GM19397 (cell line): Measurements from ENCODE around the gene ST3GAL3.
"Not testable (repeated sequence)": the region's sequence is repeated elsewhere in the genome, so short reads cannot be mapped to it uniquely, and the experiment has no call there.

Source experiments
- ATAC-seq: cut with Tn5 transposase; IDR thresholded peaks from one replicate; pipeline ENCODE4 v1.9.1; 2021; ENCODE audit warnings: mild to moderate bottlenecking, moderate library complexity; ENCODE audit not compliant: unreplicated experiment

Gene ST3GAL3

GRCh38 chr1:43817304-43817939 is 110.1 kb downstream of the ST3GAL3 start:
- ATAC-seq, result no peak

- ATAC-seq, result no peak
These were observed 111.4 kb downstream of the ST3GAL3 start for GRCh38 chr1:43818691-43819090.

- ATAC-seq, result no peak
These were observed 112.0 kb downstream of the ST3GAL3 start for GRCh38 chr1:43819357-43819756.

GRCh38 chr1:43821471-43821870 is 114.1 kb downstream of the ST3GAL3 start:
- no peak for ATAC-seq

GRCh38 chr1:43822040-43822690 is 114.8 kb downstream of the ST3GAL3 start:
- no peak for ATAC-seq

- no peak for ATAC-seq
These were observed 117.5 kb downstream of the ST3GAL3 start for GRCh38 chr1:43824795-43825194.

- no peak for ATAC-seq
These were observed 121.2 kb downstream of the ST3GAL3 start for GRCh38 chr1:43828574-43828973.

GRCh38 chr1:43830802-43831201 is 123.5 kb downstream of the ST3GAL3 start:
- no peak for ATAC-seq

- no peak for ATAC-seq
These were observed 124.5 kb downstream of the ST3GAL3 start for GRCh38 chr1:43831851-43832250.

GRCh38 chr1:43832255-43832654 is 124.9 kb downstream of the ST3GAL3 start:
- no peak for ATAC-seq

GRCh38 chr1:43832998-43833397 is 125.7 kb downstream of the ST3GAL3 start:
- no peak for ATAC-seq

GRCh38 chr1:43833902-43834279 is 126.6 kb downstream of the ST3GAL3 start:
- not testable (repeated sequence) for ATAC-seq

- ATAC-seq, result no peak
These were observed 127.1 kb downstream of the ST3GAL3 start for GRCh38 chr1:43834280-43835081.

- no peak for ATAC-seq
These were observed 128.0 kb downstream of the ST3GAL3 start for GRCh38 chr1:43835082-43836021.

- peak; percentile 50 for ATAC-seq
These were observed 129.1 kb downstream of the ST3GAL3 start for GRCh38 chr1:43836267-43836951.

GRCh38 chr1:43839056-43839455 is 131.7 kb downstream of the ST3GAL3 start:
- no peak for ATAC-seq

- ATAC-seq, result no peak
These were observed 134.2 kb downstream of the ST3GAL3 start for GRCh38 chr1:43841321-43842174.

- ATAC-seq, result no peak
These were observed 134.8 kb downstream of the ST3GAL3 start for GRCh38 chr1:43842175-43842498.

GRCh38 chr1:43843684-43844083 is 136.3 kb downstream of the ST3GAL3 start:
- no peak for ATAC-seq
